HG03354 (cell line): ENCODE results near the gene CUL1.

Experiments used
- ATAC-seq: cut with Tn5 transposase; IDR thresholded peaks from one replicate; pipeline ENCODE4 v1.9.1; 2021; ENCODE audit warnings: mild to moderate bottlenecking; ENCODE audit not compliant: unreplicated experiment, poor library complexity, severe bottlenecking

The CUL1 gene

DNA sequence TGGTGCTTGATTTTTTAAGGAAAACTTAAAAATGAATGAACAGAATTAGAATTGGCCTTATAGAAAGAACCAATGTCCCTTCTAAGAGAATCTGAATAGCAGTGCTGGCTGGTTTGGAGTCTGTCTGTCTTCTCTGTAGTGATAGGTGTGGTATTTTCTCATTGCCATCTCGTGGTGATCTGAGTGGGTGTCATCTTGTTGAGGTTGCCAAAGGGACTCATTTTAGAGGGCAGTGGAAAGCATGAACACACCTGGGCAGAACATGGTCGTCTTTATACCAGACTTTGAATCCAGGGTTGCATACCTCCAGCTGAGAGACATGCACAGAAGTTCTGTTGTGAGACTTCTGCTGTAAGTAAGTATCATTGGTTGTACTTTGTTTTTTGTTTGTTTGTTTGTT, 15.8 kb downstream of the CUL1 start:
- ATAC-seq = no peak

DNA sequence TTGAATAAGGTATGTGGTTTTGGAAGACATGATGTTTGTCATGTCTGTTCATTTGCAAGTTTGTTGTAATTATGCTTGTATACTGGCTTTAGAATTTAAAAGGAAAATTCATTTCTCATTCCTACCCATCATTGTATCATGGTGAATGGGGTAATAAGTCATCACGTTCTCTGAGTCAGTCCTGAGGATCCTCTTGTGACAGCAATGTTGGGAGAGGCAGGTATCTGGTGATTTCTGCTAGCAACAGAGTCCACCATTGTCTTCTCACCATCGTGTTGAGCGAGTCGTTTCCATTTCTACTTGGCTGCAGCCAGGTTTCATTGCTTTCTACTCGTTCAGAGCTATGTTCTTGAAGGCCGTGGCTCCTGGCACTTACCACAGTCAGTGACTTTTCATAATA, 16.3 kb downstream of the CUL1 start:
- ATAC-seq = no peak

DNA sequence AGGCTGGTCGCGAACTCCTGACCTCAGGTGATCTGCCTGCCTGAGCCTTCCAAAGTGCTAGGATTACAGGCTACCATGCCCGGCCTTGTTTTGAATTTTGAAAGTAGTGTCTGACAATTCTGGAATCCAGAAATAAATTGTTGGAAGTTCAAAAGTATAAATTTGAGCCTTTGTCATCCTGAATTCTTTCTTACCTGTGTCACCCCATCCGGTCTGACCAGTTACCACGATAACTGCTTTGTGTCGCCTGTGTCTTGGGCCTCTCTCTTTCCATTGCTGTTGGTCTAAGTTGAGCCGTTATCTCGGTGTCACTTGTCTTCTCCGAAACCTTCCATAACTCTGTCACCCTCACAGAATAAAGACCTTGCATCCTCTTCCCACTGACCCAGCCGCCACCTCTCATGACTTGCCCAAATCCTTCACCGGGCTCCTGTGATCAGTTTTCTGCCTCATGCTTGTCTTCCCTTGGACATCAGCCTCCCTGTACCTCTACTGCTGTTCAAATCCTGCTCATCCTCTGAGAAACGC, 18.6 kb downstream of the CUL1 start:
- ATAC-seq = no peak

DNA sequence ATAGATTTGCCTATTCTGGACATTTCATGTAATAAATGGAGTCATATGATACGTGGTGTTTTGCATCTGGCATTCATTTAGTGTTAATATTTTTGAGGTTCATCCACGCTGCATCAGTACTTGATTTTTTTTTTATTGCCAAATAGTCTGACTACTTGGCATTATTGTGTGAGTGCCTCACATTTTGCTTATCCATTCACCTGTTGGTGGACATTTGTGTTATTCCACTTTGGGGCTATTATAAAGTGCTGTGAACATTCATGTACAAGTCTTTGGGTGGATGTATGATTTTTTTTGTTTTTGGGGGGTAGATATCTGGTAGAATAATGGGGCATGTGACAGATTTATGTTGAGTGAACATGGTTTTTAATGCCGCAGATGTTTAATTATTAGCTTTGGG, 19.7 kb downstream of the CUL1 start:
- no peak for ATAC-seq

DNA sequence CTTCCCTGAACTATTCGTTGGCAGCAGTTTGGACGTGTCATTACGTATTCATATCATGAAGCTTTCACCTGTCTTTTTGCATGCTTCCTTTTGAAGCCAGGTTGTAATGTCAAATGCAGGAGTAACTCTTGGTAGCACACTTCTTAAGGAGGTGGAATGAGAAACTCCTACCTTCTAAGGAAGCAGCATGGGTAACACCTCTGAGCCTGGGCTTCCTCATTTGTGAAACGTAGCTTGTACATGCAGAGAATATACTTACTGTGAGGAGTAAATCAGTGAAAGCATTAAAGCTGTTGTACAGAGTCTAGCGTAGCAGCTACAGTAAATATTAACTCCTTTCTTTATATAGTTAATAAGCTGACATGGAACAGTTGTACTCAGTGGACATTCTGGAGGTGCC, 21.1 kb downstream of the CUL1 start:
- no peak for ATAC-seq

DNA sequence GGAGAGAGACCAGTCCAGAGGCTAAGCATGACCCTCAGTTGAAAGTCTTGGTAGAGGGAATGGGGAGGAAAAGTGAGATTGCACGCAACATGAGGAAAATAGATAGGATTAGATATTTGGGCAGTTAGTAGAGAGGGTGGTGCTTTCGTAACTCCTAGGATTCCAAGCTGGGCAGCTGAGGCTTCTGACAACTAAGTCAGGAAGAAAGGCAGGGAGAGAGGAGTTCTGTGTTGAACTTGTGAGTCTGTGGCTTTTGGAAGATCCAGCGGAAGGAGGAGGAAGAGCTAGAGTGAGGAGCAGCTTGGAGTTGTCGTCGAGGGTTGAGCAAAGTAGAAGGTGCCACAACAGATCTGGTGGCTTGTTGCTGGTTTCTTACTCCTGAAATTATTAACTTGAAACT, 21.8 kb downstream of the CUL1 start:
- no peak for ATAC-seq

DNA sequence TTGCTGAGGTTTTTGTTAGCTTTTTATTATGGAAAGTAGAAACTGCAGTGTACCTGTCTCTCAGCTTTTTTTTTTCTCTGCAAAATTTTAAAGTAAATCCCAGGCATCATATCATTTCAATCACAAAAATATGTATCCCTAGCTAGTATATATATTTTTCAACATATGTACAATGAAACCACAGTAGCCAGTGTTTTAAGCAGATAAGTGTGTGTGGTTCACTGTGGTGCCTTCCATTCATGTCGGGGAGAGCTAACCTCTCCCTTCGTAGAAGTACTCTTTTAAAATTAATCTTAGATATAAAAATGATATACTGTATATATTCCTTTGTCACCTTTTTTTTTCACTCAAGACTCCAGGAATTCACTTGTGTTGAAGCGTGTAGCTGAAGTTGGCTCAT, 22.7 kb downstream of the CUL1 start:
- ATAC-seq = no peak

DNA sequence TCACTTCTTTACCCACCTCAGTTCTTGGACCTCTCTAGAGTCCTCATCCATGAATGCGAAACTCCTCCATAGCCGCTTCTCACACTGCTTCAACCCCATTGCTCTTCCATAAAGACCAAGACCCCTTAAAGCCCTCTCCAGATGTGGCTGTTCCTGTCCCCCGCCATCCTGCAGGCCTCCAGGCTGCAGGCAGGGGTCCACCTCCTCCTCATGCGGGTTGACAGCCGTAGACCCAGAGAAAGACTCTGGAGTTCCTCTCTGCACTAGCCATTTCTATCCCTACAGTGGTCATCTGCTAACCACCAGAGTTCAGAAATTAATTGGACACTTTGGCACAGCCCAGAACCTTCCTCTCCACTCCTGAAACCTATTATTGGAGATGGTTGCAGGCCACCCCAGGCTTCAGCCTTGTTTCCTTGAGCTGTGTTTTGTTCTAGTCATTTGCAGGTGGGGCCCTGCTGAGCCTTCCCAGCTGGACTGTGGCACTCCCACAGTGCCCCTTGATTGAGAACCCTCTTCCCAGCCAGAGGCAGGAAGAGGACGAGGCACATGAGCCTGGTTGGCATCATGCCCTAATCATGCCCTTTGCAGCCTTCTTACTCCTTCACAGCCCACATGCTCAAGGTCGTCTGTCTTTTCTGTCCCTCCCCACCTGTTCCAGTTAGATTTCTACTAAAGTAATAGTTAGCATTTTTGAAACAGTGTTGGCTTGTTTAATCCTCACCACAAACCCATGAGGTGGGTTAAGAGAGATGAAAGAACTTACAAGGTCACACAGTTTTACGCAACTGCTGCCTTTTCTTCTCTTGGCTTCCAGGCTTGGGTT, 23.9 kb downstream of the CUL1 start:
- no peak for ATAC-seq

DNA sequence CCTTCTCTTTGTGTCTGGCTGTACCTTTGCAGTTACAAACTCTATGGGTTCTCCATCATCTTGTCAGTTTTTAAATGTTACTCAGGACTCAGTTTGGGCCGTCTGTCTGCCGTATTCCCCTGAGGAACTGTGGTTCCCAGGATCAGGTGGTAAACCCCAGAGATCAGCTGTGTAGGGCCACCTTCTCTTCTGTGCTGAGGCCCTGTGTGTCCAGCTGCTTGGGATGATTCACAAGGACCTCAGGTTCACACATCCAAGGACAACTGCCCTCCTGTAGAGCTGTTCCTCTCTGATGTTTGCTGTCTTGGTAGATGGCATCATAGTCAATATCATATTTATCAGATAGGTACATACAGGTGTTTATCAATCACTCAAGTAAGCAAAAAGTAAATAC, 24.5 kb downstream of the CUL1 start:
- no peak for ATAC-seq

DNA sequence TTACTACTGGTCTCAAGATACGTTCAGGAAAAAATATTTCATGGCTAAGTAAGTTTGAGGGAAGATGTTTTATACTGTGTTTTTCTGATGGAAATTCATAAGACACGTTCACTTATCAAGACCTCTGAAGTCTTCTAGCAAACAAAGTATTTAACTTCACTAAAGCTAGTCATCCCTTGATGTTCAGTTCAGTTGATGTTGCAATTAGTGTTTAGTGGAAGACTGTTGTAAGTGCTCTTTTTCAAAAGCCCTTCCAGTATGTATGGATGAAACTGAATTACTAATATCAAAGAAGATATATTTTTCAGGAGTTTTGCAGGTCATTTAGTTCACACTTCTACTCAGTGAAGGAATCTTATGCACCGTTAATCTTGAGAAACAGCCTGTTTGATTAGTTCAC, 25.1 kb downstream of the CUL1 start:
- ATAC-seq = no peak

DNA sequence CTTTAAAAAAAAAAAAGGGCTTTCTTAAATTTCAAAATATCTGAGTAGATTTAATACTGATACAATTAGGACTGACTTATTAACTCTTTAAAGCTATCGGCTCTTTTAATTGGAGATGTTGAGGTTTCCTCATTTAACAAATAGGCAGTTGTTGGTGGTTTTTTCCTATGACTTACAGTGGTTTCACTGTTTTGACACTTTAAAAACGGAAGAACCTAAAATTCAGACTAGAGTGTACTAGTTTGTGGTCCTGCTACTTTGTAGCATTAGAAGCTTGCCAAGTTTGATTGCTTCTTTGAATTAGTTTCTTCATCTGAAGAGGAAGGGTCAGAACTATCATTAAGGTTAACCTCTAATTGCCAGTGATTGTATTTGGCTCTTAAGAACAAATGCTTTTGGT, 27.7 kb downstream of the CUL1 start:
- ATAC-seq = no peak

DNA sequence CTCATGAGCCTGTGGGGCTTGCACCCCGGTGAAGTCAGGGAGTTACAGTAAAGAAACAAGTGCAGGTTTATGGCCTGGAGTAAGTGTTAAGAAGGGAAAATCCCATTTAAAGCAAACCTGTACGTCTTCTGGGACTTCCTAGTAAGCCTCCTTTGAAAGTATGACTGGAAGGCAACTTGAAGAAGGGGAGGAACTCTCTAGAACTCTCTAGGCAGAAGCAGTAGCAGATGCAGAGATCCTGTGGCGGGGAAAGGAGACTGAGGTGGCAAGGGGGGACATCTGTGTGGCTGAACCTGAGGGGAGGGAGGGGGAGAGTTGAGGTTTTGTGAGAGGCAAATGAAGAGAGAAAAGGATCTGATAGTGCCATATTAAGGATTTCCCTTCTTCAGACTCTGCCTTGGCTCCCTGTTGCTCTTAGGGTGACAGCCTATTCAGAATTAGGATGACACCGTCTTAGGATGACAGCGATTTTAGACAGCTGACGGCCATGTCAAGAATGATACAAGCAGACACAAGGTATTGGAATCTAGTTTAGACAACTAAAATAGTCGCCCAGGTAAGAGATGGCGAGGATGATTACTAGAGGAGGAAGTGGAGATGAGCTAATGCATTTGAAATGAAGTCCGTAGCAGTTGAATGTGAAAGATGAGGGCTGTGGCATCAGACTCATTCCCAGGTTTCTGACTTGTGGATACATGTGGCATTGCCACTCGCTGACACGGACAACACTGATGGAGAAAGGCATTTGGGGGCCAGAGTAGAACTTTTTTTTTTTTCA, 29.0 kb downstream of the CUL1 start:
- ATAC-seq = no peak

DNA sequence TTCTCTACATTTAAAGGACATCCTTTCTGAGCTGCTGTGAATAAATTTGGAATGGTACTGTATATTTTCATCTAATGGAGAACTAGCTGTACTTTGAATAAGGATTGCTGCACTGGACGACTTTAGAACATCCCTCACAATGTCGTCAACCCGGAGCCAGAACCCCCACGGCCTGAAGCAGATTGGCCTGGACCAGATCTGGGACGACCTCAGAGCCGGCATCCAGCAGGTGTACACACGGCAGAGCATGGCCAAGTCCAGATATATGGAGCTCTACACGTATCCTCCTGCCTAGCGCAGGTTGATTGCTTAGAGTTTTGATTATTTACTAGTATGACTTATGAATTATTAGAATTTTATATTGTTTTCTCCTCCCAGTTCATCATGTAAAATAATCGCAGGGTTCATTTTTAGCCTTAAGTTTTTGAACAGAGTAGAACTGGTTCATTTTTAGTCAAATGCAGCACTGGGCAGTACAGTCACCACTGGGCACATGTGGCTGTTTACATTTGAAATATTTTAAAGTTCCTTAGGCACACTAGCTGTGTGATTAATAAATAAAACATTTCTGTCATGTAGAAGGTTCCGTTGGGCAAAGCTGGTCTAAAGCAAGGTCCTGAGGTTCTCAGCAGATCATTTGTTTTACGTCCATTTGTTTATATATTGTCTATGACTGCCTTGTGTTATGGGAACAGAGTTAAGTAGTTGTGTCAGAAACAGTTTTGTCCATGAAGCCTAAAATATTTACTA, 31.5 kb downstream of the CUL1 start:
- ATAC-seq = no peak

DNA sequence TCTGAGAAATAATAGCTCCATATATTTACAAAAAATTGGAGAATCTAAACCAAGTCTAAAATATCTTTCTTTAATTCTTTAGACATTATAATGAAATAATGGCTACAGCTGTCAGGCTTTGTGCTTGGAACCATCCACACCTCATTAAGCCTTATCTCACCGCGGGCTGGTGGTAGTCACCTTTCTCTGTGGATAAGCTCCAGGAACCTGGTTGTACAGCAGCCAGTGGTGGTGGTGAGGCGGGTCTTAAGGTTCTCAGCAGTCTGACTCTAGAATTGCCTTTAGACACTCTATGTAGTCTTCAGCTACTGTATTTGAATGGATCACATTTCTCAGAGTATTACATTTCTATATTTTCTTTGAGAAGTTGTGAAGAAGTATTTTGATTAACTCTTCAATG, 34.2 kb downstream of the CUL1 start:
- ATAC-seq = no peak

DNA sequence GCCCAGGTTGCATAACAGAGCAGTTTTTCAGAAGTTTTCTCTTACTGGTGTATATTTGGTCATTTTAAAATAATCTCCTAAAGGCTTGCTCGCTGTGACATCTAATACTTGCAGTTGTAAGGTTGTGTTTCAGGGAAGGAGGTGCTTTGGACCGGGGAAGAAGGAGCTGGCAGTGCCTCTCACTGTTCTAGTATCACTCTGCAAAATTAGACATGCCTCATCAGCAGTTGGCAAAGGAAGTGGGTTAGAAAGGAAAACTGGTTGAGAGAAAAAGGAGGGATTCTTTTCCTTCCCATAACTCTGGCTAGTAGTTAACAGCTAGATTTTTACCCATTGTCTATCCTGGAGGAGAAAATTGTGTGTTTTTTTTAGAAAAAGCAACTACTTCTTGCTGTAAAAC, 34.8 kb downstream of the CUL1 start:
- no peak for ATAC-seq

DNA sequence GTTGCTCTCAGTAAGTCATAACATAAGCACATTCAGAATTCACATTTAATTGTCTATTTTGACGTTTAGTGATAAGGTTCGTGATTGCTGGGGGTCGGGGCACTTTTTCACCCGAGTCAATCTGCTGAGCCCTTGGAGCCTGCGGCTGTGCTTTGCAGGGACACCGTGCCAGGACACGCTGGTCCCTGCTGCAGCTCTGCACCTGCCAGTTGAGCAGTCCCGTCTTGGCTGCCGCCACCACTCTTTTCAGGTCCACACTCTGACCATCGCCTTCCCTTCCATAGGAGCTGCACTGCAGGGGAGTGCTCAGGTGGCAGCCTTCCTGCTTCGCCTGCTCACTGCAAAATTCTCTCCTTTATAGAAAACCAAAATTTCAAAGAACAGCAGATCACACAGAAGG, 36.4 kb downstream of the CUL1 start:
- no peak for ATAC-seq

DNA sequence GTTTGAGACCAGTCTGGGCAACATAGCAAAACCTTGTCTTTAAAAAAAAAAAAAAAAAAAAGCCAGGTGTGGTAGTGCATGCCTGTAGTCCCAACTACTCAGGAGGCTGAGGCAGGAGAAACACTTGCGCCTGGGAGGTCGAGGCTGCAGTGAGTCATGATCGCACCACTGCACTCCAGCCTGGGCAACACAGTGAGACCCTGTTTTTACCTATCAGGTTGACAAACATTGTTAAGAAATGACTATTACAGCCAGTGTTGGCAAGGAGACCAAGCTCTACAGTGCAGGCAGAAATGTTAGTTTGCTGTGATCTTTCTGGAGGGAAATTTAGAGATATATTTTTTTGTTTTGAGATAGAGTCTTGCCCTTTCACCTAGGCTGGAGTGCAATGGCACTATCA, 37.3 kb downstream of the CUL1 start:
- no peak for ATAC-seq

DNA sequence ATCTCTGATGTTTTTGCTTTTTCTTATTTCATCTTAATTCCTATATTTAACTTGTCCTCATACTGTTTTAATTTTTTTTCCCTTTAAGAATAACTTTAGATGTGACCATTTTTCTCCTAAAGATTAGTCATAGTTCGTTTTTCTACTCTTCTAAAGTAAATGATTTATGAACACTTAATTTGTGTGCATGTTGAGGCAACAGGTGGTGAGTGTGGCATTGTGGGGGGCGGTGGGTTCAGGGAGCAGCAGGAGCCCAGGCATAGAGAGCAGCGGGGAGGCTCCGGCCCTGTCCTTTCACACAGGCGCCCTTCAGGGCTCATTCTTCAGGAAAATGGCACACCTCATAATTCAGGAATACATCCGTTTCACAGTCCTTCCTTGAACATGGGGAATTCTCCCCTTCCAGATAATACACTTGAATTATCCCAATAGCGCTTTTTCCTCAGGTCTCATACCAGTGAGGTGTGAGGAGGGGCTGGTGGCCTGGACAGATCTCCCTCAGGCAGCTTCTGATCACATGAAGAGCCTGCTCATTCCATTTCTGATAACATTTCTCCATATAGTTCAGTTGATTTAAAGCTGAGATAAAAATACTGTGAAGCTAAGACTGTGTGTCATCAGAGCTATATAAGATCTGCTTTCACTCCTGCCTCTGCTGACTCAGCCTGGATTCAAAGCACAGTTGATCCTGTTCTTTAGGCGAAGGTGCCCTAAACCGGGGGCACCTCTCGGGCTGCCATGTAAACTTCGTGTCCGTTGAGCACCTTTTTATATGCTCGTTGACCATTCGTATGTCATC, 40.2 kb downstream of the CUL1 start:
- ATAC-seq = no peak

DNA sequence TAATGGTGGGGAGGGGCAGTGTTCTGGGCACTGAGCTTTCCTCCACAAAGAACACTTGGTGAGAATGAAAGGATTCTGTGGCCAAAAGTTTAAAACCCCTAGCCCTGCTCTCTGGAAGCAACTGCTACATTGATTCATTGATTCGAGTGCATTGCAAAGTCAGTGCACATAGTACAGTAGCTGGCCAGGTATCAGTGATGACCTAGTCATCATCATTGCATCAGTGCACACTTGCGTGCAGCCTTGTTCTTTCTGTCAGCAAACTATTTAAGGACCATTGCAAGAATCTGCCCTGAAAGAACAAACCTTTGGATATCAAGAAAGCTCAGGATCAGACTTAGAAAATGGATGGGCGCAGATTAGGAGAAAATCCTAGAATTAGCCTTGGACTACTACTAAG, 47.4 kb downstream of the CUL1 start:
- ATAC-seq = no peak

DNA sequence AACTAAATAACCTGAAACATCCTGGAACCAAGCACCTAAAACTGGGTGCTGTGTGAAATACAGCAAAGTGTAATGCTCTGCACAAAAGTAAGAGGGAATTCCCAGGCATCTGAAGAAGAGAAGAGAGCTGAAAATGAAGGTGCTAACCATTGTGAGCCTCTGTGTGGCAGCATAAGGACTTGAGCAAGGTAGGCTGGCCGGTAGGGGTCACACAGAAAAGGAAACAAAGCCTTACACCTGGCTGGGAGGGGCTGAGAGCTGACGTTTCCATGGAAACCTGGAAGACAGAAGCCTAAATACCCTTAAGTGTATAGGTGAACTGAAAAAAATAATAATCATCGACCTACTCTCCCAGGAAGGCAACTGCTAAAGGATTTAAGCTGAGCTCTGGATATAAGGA, 48.6 kb downstream of the CUL1 start:
- ATAC-seq = peak; percentile 50
